ENCODE measurements around the gene MIPOL1.

The MIPOL1 gene

DNA sequence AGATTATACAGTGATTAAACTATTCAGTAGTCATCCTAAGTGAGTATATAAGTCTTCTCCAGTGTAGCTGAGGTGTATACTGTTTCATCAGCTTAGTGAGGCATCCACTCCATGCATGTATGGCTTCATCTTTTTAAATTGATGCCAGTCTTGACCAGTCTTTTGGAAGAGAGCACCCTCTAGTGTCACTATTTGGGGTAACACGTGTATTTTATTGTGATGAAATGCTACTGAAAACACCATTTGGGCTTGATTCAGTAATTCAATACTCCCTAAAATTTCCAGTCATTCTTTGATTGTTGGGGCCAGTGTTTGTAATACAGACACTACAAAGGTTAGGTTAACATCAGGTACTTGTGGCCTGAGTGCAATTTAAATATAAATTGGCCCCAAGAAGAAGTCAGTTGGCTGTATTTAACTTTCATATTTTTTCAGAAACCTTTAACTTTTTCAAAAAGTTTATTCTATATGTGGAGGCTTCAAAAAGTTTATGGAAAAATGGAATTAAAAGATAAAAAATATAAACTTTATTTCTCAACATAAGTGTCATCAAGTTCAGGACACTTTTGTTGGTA is 35.3 kb downstream of the MIPOL1 start:
- peak; percentile 39 for DNase-seq (ENCODE audit: low read depth)

DNA sequence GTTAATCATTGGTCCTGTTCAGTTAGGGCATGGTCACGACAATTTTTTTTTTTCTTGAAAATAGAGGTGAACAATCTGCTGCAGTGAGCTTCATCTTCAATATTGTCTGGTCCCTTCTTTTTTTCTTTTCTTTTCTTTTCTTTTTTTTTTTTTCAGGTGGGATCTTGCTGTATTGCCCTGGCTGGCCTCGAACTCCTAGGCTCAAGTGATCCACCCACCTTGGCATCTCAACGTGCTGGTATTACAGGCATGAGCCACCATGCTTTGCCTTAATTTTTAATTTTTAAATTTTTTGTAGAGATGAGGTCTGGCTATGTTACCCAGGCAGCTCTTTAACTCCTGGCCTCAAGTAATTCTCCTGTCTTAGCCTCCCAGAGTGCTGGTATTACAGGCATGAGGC is 36.5 kb downstream of the MIPOL1 start:
- no peak for DNase-seq (ENCODE audit: low read depth)

DNA sequence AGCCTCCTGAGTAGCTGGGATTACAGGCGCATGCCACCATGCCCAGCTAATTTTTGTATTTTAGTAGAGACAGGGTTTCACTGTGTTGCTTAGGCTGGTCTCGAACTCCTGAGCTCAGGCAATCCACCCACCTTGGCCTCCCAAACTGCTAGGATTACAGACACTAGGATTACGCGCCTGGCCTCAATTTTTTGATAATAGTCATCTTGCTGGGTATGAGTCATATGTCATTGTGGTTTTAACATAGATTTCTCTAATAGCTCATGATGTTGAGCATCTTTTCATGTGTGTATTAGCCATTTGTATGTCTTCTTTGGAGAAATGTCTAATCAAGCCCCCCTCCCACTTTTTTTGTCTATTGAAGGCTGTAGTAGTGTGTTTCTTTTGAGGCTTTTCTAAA is 38.3 kb downstream of the MIPOL1 start:
- peak; percentile 26 for DNase-seq (ENCODE audit: low read depth)

DNA sequence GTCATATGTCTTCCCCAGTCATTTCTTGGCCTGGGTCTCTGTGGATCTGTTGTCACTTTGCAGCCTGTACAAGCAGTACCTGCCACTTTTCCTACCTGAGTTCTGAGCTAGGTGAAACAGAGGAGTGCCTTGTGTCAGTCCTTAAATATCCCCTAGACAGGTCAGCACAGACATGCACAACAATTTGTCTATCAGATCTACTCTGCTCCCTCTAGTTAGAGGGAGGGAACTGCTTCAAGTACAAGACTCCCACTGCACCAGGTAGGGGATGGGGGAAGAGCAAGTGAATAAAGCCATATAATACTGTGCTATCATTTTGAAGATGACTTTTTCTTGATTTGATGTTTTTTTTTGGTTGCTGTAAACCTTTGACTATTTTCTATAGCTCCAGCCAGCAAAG is 39.4 kb downstream of the MIPOL1 start:
- DNase-seq (ENCODE audit: low read depth), result no peak

DNA sequence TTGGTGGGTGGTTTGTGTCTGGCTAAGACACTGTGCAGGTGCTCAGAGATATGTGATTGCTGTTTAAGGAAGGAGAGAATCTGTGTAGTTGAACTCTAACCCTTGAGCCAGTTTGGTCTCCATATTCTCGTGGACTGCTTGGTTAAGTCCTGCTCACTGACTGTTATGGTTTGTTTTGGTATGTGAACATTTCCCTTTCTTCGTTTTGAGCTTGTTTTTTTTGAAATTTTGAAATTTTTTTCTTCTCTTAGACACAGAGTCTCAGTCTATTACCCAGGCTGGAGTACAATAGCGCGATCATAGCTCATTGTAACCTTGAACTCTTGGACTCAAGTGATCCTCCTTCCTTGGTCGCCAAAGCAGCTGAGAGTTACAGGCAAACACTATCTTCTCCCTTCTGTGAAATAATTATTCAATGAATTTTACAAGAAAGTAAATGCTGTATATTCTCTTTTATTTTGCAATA is 40.0 kb downstream of the MIPOL1 start:
- DNase-seq (ENCODE audit: low read depth), result no peak

DNA sequence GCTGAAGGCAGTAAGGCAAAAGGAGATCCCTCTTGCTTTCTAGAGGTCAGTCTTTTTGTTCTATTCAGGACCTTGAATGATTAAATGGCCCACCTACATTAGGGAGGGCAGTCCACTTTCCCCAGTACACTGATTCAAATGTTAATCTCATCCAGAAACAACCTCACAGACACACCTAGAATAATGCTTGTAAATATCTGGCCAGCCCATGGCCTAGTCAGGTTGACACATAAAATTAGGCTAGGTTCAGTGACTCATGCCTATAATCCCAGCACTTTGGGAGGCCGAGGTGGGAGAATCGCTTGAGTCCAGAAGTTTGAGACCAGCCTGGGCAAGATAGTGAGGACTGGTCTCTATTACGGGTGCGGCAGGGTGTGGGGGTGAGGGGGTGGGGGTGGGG is 43.5 kb downstream of the MIPOL1 start:
- DNase-seq (ENCODE audit: low read depth), result no peak

DNA sequence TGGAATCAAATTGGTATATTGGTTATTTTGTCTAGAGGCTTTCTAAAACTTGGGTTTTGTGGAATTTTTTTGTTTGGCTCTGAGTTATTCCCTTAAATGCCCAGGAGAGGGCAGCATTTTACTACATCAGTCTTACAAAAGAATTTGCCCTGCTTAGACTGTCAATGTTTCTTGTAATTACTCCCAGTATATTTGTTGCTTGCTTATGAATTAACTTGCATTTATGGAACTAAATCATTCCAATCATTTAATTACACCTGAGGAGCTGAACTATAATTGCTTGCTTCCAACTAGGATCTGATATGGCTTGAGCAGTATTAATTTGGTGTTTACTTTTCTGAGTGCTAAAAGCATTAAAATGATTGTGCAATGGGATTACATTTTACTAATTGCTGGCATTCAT is 48.7 kb downstream of the MIPOL1 start:
- peak; percentile 13 for DNase-seq (ENCODE audit: low read depth)

DNA sequence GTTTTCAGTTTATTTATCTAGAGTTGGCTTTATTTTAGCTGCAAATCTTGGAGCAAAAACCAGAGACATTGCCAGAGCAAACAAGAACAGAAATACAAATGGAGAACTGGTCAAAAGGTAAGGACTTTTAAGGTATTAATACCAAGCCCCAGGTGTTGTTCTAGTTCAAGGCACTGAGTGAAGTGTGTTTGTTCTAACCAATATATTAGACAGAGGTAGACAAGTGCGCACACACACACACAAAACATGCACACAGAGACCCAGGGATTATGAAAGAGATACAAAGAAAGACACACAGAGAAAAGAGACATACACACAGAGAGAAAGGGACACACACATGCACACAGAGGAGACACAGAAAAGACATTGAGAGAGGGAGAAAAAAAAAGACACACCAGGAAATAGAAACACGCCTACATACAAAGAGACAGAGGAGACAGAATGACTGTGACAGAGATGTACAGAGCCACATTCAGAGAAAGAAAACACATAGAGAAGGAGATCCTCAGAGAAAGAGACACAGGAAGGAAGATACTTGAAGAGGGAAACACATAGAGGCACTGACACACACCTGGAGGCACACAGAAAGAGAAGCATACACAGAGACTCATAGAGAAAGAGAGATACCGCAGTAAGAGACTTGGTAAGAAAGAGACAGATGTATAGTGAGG is 50.2 kb downstream of the MIPOL1 start:
- DNase-seq (ENCODE audit: low read depth), result no peak

DNA sequence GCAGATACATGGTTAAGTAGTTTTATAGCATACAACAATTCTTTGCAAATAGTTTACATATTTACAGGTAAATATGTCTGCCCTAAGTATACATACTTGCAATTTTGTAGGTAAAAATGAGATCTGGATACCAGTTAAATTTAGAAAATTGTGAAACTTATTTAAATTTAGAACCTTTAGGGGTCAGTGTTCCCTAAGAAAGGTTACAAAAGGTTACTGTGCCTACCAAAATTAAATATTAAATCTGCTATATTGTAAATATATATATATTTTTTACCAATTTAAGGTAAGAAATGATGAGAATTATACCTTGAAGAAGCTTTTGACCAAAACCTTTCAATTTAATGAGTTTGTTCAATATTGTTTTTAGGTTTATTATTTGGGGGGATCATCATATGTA is 54.0 kb downstream of the MIPOL1 start:
- DNase-seq (ENCODE audit: low read depth), result no peak

DNA sequence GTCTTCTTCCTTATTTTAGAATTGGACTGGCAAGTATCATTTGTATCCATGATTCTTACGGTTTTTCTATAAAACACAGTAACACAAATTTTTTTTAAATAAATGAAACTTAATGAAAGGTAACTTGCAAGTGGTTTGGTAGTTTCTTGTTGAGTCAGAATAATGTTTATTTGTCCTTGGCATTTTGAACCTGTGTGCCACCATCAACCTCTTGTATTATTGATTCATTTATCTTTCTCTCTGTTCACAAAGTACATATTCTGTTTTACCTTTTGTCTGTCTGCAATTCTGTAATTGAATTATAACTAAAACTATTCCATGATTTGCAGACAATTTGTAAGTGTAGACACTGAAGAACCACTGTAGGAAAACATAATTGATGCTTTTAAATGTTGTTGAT is 54.7 kb downstream of the MIPOL1 start:
- no peak for DNase-seq (ENCODE audit: low read depth)

DNA sequence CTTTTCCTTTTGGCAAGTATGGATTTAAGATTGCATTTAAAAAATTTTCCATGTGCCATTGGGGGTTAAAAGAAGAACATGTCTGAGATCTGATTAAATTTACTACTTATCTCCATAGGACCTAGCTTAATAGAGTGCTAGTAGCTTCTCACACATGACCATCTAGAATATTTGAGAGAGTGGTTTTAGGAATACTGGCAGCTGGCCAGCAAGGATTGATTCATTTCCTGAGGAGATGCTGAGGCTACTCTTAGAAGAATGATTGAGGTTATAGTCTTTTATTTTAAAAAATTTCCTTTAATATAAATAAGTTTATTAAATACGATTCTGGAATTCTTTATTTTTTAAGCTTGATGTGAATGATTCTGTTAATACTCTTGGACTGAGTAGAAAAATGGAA is 56.2 kb downstream of the MIPOL1 start:
- DNase-seq (ENCODE audit: low read depth), result peak; percentile 64

DNA sequence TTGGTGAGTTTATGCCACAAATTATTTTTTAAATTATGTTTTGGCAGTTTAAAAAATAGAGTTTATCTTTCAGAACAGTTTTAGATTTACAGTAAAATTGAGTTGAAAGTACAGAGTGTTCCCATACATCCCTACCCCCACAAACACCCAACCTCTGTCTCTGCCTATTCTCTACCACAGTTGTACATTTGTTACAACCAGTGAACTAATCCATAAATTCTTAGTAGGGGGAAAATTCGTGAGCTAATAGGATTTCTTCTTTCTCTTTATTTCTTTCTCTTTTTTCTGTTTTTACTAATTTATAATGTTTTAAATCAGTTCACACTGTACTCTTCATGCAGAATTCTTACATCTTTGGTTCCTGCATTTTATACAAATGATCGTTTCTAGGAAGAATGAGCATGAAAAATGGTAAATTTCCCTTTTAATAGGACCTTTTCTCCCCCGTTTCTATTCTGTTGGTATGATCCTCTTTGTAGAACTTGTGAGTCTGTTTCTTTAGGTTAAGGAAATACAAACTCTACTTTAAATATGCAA is 56.7 kb downstream of the MIPOL1 start:
- DNase-seq (ENCODE audit: low read depth), result no peak

DNA sequence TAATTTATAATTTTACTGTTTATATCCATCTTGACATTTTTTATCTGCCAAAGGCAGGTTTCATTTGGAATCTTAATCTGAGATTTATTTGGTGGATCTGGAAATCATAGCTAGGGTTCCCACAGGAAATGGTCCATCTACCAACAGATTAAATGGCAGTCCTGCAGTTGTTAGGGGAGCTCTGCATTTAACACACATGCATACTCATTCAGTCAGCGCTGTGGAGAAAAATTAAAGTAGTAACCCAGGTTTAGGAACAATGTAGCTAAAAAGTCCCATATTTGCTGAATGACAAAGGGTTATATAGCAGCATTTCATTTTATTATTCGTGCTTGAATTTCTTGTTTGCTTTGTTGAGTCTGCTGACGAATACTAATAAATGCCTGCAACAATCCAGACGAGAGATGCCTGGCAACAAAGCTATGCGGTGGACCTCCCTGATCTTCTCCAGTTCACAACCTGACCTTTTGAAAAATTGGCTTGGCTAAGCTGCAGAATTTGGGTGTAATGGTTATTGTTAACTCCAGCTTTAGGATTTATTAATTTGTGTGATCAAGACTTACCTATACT is 59.8 kb downstream of the MIPOL1 start:
- DNase-seq (ENCODE audit: low read depth), result no peak

DNA sequence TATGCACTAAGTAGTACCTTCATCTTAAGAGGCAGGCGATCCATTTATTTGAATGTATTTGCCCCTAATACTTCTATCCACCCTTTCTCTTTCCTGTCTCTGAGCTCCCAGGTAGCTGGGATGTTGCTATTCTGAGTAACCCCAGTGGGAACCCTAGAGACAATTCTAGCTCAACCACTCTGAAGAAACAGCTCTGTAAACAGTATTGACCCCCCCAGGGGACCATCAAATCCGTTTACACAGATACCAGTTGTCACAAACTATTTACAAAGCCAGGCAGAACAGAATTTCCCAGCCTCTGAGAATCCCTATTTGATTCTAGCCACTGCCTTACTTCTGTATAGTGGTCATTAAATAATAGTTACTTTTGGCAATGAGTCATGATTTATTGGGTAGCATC is 64.9 kb downstream of the MIPOL1 start:
- DNase-seq (ENCODE audit: low read depth), result no peak

DNA sequence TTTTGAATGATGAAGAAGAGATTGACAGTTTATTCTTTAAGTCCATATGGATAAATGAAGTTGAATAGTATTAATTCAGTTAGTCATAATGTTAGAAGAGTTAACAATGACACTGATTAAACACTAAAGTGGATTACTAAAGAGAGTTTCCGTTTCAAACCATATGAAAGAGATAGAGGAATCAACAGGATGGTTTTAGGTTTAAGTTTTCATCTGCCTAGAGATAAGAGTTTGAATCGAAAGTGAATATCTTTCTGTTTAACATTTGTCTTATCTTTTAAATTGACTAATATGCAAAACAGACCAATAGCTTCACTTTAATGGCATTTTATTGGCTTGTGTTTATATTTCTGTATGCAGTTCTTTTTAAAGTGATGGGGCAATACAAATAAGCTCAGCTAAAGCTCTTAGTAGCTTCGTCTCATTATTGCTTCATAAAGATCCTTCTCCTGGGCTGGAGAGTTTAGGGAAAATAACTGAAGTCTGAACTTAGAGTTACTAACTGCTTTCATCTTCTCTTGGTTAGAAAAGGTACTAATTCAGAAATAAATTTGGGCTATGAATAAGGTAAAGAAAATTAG is 66.0 kb downstream of the MIPOL1 start:
- DNase-seq (ENCODE audit: low read depth), result no peak

DNA sequence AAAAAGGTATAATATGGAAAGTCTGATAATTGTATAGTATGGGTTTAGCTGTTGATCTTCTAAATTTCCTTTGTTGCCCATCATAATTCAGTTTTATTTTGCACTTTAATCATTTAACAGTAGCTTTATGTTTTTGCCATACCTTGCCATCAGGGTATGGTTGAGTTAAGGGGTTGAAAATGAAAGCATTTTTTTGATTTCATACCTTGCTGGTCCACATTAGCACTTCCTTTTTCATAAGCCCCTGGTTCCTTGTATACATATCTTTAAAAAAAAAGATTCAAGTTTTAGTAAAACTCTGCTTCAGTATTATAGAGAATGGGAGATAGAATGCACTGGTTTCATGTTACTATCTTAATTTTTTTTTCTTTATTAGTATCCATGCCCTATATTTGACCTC is 71.1 kb downstream of the MIPOL1 start:
- no peak for DNase-seq (ENCODE audit: low read depth)

DNA sequence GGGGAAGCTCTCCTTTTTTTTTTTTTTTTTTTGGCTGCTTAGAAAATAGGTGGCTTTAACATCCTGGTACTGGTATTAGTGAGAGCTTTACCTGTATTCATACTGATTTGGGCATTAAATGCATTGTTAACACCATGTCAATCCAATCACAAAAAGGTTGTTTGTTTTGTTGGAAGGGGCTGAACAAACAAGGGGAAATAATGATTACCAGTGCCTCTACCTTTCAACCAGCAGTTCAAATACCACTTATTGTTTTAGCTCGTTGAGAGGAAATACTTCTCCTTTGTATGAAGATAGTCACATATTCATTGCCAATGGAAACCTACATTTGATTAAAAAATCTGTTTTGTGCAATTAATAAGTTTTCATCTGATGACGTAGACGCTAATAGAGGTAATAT is 72.9 kb downstream of the MIPOL1 start:
- no peak for DNase-seq (ENCODE audit: low read depth)

DNA sequence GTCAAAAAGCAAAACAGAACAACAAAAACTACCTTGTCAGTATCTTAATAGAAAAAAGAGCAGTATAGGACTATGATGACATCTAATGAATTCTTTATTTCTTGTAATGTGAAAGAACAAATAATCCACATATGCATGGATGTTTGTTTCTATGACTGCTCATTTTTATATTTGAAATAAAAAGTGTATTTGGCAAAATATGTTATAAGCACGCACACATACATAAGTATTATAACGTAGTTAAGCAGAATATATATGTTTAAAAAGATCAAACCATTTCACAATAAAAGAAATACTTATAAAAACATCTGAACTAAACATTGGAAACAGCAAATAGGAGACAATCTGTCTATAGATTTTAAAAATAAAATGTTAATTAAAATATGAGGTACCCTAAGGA is 74.8 kb downstream of the MIPOL1 start:
- no peak for DNase-seq (ENCODE audit: low read depth)

DNA sequence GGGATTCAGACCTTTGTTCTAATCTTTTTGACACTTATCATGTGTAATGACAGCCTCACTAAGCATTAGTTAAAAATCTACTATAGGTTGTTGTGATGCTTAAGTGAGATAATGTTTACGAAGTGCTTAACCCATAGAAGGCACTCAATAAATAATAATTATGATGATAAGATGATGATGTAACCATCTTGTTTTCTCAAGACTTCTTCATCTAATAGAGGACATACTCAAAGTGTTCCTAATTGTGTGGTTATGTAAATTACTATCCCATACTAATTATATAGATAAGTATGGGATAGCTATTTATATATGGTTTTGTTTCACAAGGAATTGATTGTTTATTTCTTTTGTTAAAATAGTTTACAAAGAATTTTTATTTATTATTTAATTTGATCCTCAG is 76.9 kb downstream of the MIPOL1 start:
- no peak for DNase-seq (ENCODE audit: low read depth)

DNA sequence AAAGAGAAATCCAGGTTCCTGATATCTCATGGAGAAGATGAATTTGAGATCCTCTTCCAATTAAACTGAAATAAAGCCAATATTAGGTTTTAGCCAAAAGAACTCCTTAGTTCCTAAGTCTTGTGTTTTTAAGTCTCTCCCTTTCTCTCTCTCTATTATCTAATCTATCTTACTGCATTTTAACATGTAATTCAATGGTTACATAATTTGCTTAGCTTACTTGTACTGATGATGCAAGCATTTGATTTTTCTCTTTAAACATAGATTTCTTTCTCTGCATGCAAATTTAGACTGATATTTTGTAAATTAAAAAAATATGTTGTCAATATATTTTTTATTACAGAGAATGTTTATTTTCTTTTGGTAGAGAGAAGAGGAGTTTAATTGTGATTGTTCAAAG is 78.2 kb downstream of the MIPOL1 start:
- no peak for DNase-seq (ENCODE audit: low read depth)

DNA sequence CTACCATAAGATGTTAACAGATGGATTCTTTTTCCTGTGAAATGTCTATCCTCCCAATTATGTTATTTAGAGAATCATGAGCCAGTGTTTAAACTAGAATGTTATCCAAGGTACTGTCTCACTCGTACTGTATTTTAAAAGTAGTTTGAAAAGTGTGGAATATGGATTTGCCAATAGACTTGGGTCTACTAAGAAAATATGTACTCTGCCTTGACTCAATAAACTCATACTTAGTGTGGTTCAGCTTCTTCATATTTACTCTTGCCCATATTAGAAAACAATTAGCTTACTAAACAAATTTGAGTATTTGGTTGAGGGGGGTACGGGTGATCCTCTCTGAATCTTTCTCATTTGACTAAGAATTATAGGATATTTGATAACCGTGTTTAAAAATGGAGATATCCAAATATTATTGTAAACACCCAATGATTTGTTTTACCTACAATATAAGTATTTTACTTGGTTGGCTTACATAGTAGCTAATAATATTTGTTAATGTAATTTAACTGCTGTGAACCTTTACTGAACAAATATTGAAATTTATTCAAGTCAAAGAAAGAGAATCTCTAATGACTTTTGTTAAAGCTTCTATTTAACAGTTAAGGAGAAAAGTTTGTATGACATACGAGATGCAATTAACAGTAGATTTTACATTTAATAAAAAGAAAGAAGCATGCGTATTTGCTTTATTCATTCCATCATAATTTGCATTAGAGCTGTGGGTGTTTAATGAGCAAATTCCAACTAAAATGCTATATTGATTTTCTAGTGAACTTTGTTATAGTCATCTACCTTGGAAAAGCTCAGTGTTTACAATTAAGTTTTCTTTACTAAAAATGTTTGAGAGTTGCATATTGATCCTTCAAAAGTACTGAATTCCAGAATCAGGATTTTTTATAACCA is 81.2 kb downstream of the MIPOL1 start:
- no peak for DNase-seq (ENCODE audit: low read depth)

DNA sequence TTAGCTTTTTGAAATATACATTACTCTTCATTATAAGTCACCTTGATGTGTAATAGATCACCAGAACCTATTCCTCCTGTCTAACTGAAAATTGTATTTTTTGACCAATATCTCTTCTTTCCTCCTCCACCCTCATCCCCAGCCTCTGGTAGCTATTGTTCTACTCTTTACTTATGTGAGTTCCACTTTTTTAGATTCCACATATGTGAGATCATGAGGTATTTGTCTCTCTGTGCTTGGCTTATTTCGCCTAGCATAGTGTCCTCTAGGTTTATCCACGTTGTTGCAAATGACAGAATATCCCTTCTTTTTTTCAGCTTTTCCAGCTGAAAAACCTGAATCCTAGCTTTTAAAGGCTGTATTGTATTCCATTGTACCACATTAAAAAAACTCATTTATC is 82.1 kb downstream of the MIPOL1 start:
- DNase-seq (ENCODE audit: low read depth), result no peak

Data from stromal cell of bone marrow (primary cell).